Large intestine (tissue), 3 donors: ENCODE measurements around the gene MAN1C1. TPM values are rescaled to one million over a fixed set of nuclear protein-coding genes. Genes with fewer than 3 reads are reported as not detected.

ENCODE experiments used
- DNase-seq, 2 donors: peaks; one replicate each; pipeline versions ENCODE4 v3.0.0 to v3.0.0-alpha.2; 2013
- H3K27ac ChIP-seq: one replicate; pipeline ENCODE4 v1.5.1; 2013; ENCODE audit warnings: low read length
- H3K27me3 ChIP-seq: 2 replicates; pipeline ENCODE4 v1.6.1; 2013; ENCODE audit warnings: low read length; ENCODE audit not compliant: control insufficient read depth, insufficient read depth
- H3K36me3 ChIP-seq: 2 replicates; pipeline ENCODE4 v1.6.1; 2013; ENCODE audit warnings: low read length; ENCODE audit not compliant: control insufficient read depth, insufficient read depth
- H3K4me1 ChIP-seq: one replicate; pipeline ENCODE4 v1.6.1; 2013; ENCODE audit warnings: low read length; ENCODE audit not compliant: control insufficient read depth, insufficient read depth
- H3K4me3 ChIP-seq: one replicate; pipeline ENCODE4 v1.5.1; 2013; ENCODE audit warnings: low read length
- H3K9me3 ChIP-seq: one replicate; pipeline ENCODE4 v1.6.1; 2013; ENCODE audit warnings: mild to moderate bottlenecking, low read depth, low read length, moderate library complexity; ENCODE audit not compliant: control insufficient read depth
- WGBS: methylation state at CpG from one replicate; pipeline ENCODE4 v1.1.5; 2013; ENCODE audit warnings: low lambda C conversion rate; ENCODE audit not compliant: insufficient coverage; 5-methylcytosine and 5-hydroxymethylcytosine counted together
- polyA plus RNA-seq: library from polyadenylated mRNA; unstranded; fragments of 120-200 nt; gene quantifications from one replicate; pipeline ENCODE4 v1.2.1, GENCODE V29; 2013

Gene MAN1C1
- polyA plus RNA-seq, 1 donor = 21.2 TPM

GRCh38 chr1:25687221-25688017, 70.8 kb downstream of the MAN1C1 start:
- no peak for DNase-seq
- 100% methylated on average over 2 of the region's 6 CpGs for WGBS
- H3K9me3 ChIP-seq = no peaks in the 10 kb centered on the region
- H3K27ac ChIP-seq = no peak overlapping the region
- no peak overlapping the region for H3K4me3 ChIP-seq
- no peaks in the 10 kb centered on the region for H3K36me3 ChIP-seq
- H3K4me1 ChIP-seq = peaks cover 6% of the 10 kb centered on the region
- H3K27me3 ChIP-seq = no peaks in the 10 kb centered on the region

- peak overlapping the region; percentile 68 for H3K27ac ChIP-seq
- no peaks in the 10 kb centered on the region for H3K27me3 ChIP-seq
- H3K4me3 ChIP-seq = no peak overlapping the region
- H3K9me3 ChIP-seq = no peaks in the 10 kb centered on the region
- peak in 1 of 2 donors; percentile 70 for DNase-seq
- H3K4me1 ChIP-seq = peaks cover 6% of the 10 kb centered on the region
- WGBS = no CpG with 5 or more reads among the region's 9 CpGs
- no peaks in the 10 kb centered on the region for H3K36me3 ChIP-seq
These were observed 72.0 kb downstream of the MAN1C1 start for GRCh38 chr1:25688390-25689119.

DNA sequence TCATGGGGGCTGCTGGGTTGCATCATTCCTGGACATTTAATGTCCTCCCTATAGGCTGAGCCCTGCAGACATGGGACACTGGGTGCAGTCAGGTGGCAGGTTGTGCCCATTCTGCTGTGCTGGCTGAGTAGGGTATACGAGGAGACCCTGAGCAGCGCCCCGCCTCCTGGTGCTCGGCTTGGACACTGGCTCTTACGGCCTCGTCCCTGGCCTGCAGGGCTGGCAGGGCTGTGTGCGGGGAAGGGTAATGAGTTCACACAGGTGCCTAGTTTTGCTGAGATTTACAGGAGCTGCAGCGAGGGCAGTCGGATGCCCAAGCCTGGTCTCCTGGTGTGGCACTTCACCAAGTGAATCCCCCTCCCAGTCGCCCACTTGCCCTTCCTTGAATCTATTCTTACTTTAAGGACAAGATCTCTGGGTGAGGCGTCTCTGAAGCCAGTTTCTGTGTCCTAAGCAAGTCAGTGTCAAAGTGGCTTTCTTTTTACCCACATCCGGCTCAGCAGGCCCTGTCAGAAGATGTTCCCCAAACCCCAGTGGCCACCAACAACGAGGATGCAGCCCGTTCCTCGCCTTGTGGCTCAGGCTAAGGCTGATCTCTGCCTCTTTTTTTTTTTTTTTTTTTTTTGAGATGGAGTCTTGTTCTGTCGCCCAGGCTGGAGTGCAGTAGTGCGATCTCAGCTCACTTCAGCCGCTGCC, 73.2 kb downstream of the MAN1C1 start:
- Histone ChIP-seq H3K4me3 (no peak overlapping the region), H3K27me3 (no peaks in the 10 kb centered on the region), H3K36me3 (no peaks in the 10 kb centered on the region), H3K27ac (no peak overlapping the region), H3K4me1 (peaks cover 18% of the 10 kb centered on the region), H3K9me3 (no peaks in the 10 kb centered on the region)
- no peak for DNase-seq
- 76% methylated on average over 2 of the region's 18 CpGs for WGBS

DNA sequence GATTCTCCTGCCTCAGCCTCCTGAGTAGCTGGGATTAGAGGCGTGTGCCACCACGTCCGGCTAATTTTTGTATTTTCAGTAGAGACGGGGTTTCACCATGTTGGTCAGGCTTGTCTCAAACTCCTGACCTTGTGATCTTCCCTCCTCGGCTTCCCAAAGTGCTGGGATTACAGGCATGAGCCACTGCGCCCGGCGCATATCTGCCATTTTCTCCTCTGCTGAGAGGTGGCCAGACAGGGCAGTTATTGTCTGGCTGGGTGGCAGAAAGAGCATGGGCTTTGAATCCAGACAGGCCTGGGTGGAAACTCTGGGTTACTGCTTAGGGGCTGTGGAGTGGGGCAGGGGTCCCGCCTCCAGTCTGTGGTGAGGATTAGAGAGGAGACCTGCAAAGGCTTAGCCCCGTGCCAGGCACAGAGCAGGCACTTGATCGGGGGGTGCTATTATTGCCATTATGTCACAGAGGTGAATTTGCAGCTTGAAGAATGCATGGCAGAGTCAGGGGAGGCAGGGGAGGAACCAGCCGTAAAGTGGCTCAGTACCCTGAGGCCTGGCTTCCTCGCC, 73.9 kb downstream of the MAN1C1 start:
- Histone ChIP-seq H3K36me3 (no peaks in the 10 kb centered on the region), H3K4me3 (no peak overlapping the region), H3K4me1 (peaks cover 21% of the 10 kb centered on the region), H3K9me3 (no peaks in the 10 kb centered on the region), H3K27ac (no peak overlapping the region), H3K27me3 (no peaks in the 10 kb centered on the region)
- DNase-seq = no peak
- WGBS = no CpG with 5 or more reads among the region's 13 CpGs

DNA sequence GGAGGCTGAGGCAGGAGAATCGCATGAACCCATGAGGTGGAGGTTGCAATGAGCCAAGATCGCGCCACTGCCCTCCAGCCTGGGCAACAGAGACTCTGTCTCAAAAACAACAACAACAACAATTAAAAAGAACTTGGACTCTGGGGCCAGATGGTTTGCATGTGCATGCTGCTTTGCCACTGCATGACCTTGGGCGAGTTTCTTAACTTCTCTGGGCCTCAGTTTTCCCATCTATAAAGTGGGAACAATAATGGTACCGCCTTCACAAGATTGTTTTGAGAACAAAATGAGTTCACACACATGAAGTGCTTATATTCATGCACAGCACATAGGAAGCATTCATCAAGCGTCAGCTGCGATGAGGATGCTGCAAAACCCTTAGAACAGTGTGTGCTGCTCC, 74.6 kb downstream of the MAN1C1 start:
- no CpG with 5 or more reads among the region's 7 CpGs for WGBS
- H3K9me3 ChIP-seq = no peaks in the 10 kb centered on the region
- H3K27ac ChIP-seq = no peak overlapping the region
- peaks cover 27% of the 10 kb centered on the region for H3K4me1 ChIP-seq
- H3K36me3 ChIP-seq = no peaks in the 10 kb centered on the region
- no peak overlapping the region for H3K4me3 ChIP-seq
- no peak for DNase-seq
- no peaks in the 10 kb centered on the region for H3K27me3 ChIP-seq

- no peak overlapping the region for H3K4me3 ChIP-seq
- WGBS = no CpG with 5 or more reads among the region's 6 CpGs
- H3K4me1 ChIP-seq = peaks cover 27% of the 10 kb centered on the region
- no peaks in the 10 kb centered on the region for H3K36me3 ChIP-seq
- no peak for DNase-seq
- no peaks in the 10 kb centered on the region for H3K27me3 ChIP-seq
- H3K27ac ChIP-seq = no peak overlapping the region
- no peaks in the 10 kb centered on the region for H3K9me3 ChIP-seq
These were observed 76.0 kb downstream of the MAN1C1 start for GRCh38 chr1:25692560-25692959.

- H3K9me3 ChIP-seq = no peaks in the 10 kb centered on the region
These were observed 77.8 kb downstream of the MAN1C1 start for GRCh38 chr1:25694167-25695007.

GRCh38 chr1:25695090-25695770, 78.6 kb downstream of the MAN1C1 start:
- H3K9me3 ChIP-seq = no peaks in the 10 kb centered on the region
- peaks cover 24% of the 10 kb centered on the region for H3K4me1 ChIP-seq

More at GRCh38 chr1:25694167-25695007, 77.8 kb downstream of the MAN1C1 start:
- Histone ChIP-seq H3K27ac (peak overlapping the region; percentile 59), H3K4me1 (peaks cover 21% of the 10 kb centered on the region), H3K36me3 (no peaks in the 10 kb centered on the region), H3K4me3 (no peak overlapping the region), H3K27me3 (no peaks in the 10 kb centered on the region)
- no CpG with 5 or more reads among the region's 9 CpGs for WGBS
- DNase-seq = peak in 1 of 2 donors; percentile 28

GRCh38 chr1:25695771-25696311, 79.2 kb downstream of the MAN1C1 start:
- WGBS = no CpG with 5 or more reads among the region's 11 CpGs
- Histone ChIP-seq H3K4me1 (peaks cover 25% of the 10 kb centered on the region), H3K27ac (peak overlapping the region; percentile 59), H3K9me3 (no peaks in the 10 kb centered on the region), H3K27me3 (no peaks in the 10 kb centered on the region), H3K4me3 (no peak overlapping the region), H3K36me3 (no peaks in the 10 kb centered on the region)
- no peak for DNase-seq

More at GRCh38 chr1:25695090-25695770, 78.6 kb downstream of the MAN1C1 start:
- DNase-seq = peak; percentile 82 to 86
- Histone ChIP-seq H3K4me3 (no peak overlapping the region), H3K27me3 (no peaks in the 10 kb centered on the region), H3K27ac (peak overlapping the region; percentile 59), H3K36me3 (no peaks in the 10 kb centered on the region)
- WGBS = no CpG with 5 or more reads among the region's 15 CpGs
